Measurements from ENCODE around the gene PEAR1.

- TF ChIP-seq YY1 (IDR thresholded peaks at IDR 0.05; ENCODE audit: low read depth) (no peak), EP300 (IDR thresholded peaks at IDR 0.05; ENCODE audit: borderline replicate concordance) (no peak), REST (IDR thresholded peaks at IDR 0.05; ENCODE audit: low read depth) (no peak), NFIC (IDR thresholded peaks at IDR 0.05) (no peak), TAF1 (IDR thresholded peaks at IDR 0.05; ENCODE audit: low read depth) (no peak), MAX (IDR thresholded peaks at IDR 0.05) (no peak), EGR1 (IDR thresholded peaks at IDR 0.05) (no peak), RAD21 (IDR thresholded peaks at IDR 0.05; ENCODE audit: low read depth) (no peak), FOXM1 (IDR thresholded peaks at IDR 0.05; ENCODE audit: borderline replicate concordance, low read depth) (no peak), USF1 (IDR thresholded peaks at IDR 0.05) (no peak)
Measured at GRCh38 chr1:156874142-156874541, 19.4 kb upstream of the PEAR1 start.
